ENCODE measurements around the gene STARD13.
"Not testable (repeated sequence)": the region's sequence is repeated elsewhere in the genome, so short reads cannot be mapped to it uniquely, and the experiment has no call there.

The STARD13 gene

DNA sequence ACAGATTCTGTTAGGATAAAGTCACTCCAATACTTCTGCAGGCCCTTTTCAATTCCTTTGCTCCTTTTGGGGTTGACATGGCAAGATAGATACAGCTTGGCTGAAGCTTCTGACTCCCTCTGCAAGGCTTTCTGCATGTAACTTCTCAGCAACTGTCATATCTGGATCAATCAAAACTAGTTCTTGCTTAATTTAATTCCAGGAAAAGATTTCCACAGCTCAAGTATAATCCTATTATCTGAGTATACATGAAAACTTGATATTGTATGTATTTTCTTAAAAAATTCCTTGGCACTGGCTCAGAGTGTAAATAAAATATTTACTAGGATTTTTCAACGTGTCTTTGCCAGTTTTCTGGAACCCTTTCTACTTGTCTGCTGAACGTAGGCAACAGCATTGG, 109.6 kb downstream of the STARD13 start:
- DNase-seq (ENCODE audit: low read depth in 2 of 2): no peak

DNA sequence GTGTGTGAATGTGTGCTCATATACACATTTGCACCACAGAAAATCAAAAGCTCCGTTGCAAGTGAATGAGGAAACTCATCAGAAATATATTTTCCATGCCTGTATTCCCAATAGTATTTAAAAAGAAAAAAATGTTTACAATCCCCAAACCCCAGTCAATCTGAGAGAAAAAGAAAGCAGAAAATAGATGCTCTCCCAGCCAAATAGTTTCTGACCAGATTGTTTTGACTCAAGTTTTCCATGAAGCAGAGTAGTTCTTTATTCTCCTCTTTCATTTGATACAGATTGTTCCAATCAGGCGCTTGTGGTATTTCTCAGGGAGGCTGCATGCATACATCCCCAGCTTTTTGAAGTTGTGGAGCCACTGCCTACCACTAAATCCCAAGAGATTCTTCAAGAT, 110.6 kb downstream of the STARD13 start:
- peak; percentile 77 to 80 for DNase-seq (ENCODE audit: low read depth in 2 of 2)

DNA sequence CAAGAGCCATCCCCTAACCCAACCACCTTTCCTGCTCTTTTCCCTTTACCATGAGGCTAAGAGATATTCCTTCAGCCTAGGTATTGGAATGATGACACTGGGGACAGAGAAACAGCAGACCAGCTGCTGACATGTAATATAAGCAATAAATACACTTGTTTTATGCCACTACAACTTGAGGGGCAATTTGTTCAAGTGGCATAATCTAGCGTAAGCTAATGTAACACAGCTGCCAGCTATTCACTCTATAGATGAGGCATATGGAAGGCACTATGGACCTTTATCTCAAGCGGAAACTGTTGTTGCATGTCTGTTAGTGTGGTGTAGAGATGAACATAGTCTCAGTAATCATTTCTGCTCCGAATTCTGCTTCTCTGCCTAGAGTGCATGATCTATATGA, 111.1 kb downstream of the STARD13 start:
- DNase-seq (ENCODE audit: low read depth in 2 of 2): no peak

DNA sequence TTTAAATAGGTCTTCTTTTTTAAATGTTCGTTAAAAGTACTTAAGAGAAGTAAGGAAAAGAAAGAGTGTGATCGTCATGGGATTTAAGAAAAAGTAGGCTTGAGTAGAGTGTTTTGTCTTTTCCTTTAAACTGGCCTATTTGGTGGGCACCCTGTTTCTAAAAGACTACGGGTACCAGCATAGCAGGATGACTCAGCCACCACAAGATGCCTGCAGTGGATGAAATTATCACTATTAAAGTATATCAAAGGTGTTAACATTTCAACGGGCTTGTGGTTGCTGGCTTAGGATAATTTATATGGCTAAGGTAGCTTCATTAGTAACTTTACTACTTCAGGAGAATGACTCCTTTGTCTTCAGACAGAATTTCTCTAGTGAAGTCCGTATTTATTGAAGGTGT, 112.6 kb downstream of the STARD13 start:
- no peak for DNase-seq (ENCODE audit: low read depth in 2 of 2)

DNA sequence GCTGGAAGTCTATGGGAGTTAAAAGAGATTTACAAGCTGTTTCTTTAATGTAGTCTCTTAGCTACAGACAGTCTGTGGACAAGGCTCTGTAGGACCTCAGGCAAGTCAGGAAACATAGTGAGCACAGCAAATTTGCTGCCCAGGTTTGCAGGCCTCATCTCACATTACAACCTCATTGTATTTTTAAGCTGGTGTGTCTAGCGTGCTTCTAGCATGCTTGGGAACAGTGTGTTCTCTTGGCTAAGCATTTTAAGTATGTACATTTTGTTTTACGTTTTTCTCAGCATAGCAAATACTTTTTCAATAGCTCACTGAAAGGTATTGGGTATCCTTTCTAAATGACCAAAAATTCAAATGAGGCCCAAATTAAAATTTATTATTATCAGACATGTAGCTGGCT, 113.2 kb downstream of the STARD13 start:
- DNase-seq (ENCODE audit: low read depth in 2 of 2): no peak

DNA sequence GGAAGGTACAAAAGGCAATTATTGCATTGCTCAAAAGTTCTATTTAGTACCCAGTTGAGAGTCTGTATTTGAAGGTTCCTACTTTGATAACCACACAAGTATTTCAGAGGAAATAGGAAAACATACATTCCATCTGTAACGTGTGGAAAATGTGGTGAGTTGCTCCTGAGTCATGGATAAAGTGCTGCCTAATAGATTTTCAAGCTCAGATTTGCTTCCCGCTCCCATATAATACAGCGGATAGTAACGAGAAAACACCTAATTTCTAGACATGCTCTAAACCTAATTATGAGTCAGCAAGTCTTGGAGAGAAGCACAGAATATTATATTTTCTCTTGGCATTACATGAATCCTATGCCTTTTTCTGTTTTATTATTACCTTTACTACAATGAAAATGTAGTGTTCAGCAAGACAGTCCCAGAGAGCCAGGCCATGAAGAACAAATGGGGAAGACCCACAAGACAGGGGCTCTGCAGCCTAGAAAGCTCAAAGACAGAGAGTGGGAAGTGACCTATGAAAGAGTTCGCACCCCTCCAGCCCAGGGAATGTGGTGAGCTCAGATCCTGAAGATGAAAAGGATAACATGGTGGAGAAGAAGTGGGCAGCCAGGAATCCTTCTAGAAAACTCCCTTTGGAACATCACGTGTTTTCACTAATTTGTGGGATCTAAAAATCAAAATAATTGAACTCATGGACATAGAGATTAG, 116.1 kb downstream of the STARD13 start:
- peak; percentile 60 to 68 for DNase-seq (ENCODE audit: low read depth in 2 of 2)

DNA sequence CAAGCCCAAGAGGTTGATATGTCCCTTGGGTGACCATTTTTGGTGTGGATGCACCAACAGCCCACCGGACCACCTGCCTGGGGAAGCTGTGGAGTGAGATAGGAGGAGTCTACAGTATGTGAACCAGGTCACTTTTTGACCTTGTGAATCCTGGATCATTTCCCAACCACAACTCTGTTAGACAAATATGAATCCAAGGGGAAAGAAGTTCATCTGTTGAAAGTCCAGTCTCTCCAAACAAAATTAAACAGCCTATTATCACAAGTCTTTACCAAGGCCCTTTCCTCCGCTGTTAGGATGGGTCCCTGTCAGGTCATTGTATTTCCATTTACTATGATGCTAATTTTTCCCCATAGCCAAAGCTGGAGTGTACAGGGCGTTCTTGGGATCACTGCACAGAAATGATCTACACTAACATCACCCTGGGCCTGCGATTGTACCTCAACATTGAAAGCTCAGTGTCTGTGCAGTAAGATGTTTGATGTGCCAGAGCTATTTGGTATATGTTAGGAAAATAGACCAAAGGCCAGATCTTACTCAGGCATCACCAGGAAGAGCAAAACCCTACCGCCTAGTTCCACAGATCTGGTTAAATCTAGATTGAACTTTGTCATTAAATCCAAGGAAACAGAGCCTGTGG, 117.1 kb downstream of the STARD13 start:
- DNase-seq (ENCODE audit: low read depth in 2 of 2): no peak

DNA sequence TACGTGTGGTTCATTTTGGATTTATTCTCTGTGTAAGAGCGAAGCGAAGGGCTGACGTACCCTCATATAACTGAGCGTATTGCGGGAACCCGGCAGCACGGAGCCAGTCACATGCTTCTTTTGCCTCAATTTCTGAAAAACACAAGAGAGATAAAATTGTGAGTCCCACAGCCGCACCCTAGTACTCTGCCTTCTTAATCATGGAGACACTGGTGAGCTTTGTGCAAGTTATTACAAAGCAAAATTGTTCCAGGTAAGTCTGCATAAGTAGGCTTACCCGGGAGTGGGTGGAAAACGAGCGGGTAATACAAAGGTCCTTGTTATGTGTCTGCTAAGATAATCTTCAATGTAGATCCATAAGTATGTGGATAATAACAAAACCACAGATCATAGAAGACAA, 118.1 kb downstream of the STARD13 start:
- DNase-seq (ENCODE audit: low read depth in 2 of 2): no peak

DNA sequence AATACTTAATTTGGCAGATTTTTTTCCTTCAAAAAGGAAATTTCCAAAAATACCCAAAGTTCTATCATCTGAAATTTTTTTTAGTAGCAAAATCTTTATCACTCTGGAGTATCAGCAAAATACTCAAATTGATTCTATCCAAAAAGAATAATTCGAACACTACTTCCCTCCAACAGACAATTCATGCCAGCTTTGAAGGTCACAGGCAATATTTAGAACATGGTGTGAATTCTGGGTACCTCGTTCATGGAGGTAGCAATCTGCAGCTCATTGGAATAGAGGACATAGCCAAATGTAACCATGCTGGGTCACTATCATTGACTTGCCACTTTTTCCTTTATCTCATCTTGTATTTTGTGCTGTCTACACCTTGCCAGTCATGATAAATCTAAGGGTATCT, 119.8 kb downstream of the STARD13 start:
- no peak for DNase-seq (ENCODE audit: low read depth in 2 of 2)

DNA sequence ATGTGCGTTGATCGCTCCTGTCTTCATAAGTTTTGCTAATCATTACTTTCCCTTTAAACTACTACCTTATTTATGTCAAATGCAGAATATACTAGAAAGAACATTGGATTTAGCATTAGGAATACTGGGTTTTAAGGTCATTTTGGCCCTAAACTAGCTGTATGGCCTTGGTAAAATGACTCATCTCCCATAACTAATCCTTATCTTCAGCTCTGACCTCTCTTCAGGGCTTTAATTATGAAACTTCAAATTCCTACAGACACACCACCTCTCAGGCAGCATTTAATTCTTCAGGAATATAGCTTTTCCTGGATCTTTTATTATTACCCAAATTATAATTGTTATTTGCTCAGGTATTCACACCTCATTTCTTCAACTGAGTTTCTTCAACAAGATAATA, 121.2 kb downstream of the STARD13 start:
- no peak for DNase-seq (ENCODE audit: low read depth in 2 of 2)

DNA sequence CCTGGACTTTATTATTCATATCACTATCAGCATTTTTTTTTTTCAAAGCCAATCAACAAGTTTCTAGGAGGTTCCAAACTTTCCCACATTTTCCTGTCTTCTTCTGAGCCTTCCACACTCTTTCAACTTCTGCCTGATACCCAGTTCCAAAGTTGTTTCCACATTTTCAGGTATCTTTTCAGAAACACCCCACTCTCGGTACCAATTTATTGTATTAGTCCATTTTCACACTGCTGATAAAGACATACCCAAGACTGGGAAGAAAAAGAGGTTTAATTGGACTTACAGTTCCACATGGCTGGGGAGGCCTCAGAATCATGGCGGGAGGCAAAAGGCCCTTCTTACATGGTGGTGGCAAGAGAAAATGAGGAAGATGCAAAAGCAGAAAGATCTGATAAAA, 122.8 kb downstream of the STARD13 start:
- DNase-seq (ENCODE audit: low read depth in 2 of 2): not testable (repeated sequence)

DNA sequence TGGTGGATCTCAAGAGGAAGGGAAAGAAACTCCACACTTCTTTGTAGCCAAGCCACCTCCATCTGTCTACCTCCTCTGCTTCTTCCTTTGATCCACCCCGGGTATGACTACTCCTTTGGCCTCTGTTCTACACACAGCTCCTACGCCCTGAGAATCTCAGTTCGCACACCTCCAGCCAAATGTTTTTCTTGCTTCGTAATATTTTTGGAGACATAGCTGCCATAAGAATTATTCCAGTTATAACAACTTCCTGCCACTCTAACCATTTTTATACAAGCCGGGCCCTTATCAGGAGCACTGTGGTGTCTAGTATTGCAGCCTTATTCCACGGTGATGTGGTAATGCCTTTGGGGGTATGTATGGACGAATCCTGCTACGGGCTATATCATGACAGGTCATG, 126.7 kb downstream of the STARD13 start:
- DNase-seq (ENCODE audit: low read depth in 2 of 2): no peak

DNA sequence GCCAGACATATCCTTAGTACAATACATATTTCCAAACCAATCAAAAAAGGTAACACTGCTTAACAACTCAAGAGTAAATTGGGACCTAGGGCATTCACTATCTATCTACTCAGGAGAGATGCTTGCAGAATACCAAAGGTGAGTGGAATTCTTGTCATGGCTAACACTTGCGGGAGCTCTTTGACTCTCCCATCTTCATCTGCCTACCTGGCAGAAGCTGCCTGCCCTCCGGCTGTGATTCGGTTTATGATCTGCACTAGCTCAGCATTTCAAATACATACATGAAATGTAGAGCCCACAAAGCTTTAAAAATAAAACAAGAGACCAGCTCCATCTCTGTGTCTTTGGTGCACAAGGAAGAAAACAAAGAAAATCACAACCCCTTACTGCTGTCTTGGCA, 127.3 kb downstream of the STARD13 start:
- DNase-seq (ENCODE audit: low read depth in 2 of 2): no peak

DNA sequence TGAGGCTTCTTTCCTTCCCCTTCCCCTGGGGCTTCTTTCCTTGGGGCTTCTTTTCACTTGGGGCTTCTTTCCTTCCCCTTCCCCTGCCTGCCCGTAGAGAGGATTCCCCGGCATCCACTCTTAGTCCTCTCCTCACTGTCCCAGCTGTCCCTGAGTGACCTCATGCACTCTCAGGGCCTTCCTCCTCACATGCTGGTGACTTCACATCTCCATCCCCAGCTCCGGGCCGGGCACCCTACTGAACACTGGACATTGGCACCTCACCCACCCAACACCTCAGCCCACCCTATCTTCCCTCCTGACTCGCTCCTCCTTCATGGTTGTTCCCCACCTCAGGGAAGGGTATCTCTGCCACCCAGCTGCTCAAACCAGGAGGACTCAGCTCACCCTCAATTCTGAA, 130.6 kb downstream of the STARD13 start:
- DNase-seq (ENCODE audit: low read depth in 2 of 2): no peak

DNA sequence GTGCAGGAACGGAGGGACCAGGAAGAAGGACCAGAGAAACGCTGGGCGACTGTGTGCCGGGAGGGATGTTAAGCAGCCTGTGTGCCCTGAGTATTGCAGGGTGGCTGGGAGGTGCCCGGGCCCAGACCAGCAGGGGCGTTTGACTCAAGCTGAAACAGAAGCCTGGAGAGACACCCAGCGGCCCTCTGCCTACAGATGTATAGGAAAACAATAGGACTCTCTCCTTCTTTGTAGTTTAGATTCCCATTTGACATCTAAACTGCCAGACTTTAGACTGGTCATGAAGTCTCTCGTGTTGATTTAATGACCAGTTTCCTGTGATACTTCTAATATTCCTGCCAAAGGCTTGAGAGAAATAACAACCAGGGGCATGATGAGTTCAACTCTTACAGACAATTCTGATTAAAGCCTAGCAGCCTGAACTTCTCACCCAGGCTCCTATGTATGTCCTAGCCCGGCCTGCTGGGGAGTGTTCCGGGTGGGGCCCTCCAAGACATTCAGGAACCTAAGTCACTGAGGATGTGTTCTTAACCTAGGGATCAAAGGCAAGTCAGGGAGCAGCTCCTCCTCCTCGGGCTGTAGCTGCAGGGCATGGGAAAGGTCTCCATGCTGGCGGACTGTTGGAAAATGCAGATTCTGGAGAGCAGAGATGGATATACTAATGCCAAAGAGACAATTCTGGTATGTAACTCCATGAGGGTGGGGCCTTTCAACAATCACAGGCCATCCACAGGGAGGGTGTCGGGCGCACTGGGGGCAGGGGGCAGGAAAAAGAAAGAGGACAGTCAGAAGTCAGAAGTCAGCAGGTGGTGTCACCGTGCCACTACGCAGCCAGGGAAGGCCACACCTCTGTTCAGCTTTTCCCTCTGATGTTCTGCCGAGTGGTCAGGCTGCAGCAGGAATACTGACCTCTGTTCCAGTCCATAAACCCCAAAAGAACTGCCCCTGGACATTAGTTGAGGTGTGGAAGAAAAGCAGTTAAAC, 131.8 kb downstream of the STARD13 start:
- DNase-seq (ENCODE audit: low read depth in 2 of 2): no peak

DNA sequence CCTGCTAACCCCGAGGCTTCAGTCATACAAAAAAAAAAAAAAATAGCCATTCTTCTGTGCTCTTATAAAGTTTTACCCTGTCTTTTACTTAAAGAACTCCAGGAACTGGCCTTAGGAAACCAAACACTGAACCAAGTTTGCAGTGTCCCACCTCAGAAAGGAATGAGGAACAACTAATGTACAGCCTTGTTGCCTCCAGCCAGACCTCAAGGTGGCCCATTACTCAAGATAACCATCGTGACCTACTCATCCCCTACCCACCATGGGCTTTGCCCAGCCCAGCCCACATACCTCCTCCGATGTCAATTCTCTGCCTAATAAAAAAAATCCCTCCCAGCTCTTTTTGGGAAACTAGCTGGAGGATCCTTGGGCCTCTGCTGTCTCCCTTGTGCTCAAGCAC, 133.2 kb downstream of the STARD13 start:
- DNase-seq (ENCODE audit: low read depth in 2 of 2): no peak

DNA sequence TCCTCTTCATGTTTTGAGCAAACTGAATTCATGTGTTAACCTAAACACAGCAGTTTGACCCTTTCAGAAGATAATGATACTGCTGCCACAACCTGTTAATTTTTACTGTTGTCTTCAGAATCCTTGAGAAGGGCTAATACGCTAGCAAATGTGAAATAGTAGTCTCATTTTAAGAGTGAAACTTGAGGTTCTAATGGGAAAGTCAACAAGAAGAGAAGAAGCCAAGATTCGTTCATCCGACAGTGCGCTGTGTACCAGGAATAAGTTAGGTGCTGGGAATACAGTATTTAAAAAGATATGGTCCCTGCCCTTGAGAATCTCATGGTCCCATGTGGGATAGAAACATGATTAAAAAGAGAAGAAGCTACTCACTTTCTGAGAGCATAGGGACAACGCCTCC, 134.9 kb downstream of the STARD13 start:
- DNase-seq (ENCODE audit: low read depth in 2 of 2): no peak

DNA sequence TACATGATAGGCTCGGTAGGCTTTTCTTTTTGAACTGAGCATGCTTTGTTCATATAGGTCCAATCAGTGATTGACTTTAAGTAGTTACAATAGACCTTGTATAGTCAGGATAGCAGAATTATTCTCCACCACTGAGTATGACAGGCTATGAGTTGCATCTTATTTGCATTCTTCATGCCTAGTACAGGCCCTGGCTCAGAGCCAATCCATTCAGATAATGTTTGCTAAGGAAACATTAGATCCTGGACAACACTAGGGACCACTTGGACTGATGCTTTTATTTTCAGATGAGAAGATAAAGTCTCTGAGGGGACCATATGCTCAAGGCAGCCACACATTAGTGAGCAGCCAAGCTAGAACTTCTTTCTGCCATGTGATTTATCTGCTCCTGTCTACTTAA, 135.4 kb downstream of the STARD13 start:
- no peak for DNase-seq (ENCODE audit: low read depth in 2 of 2)

DNA sequence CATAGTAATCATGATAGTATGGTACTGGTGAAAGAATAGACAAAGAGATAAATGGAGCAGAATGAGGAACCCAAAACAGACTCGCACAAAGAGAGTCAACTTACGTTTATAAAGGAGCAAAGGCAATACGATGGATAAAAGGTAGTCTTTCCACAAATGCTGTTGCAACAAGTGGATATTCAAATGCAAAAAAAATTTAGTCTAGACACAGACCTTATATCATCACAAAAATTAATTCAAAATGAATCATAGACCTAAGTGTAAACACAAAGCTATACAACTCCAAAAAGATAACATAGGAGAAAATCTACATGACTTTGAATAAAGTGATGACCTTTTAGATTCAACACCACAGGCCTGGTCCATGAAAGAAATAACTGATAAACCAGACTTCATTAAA, 137.7 kb downstream of the STARD13 start:
- no peak for DNase-seq (ENCODE audit: low read depth in 2 of 2)

DNA sequence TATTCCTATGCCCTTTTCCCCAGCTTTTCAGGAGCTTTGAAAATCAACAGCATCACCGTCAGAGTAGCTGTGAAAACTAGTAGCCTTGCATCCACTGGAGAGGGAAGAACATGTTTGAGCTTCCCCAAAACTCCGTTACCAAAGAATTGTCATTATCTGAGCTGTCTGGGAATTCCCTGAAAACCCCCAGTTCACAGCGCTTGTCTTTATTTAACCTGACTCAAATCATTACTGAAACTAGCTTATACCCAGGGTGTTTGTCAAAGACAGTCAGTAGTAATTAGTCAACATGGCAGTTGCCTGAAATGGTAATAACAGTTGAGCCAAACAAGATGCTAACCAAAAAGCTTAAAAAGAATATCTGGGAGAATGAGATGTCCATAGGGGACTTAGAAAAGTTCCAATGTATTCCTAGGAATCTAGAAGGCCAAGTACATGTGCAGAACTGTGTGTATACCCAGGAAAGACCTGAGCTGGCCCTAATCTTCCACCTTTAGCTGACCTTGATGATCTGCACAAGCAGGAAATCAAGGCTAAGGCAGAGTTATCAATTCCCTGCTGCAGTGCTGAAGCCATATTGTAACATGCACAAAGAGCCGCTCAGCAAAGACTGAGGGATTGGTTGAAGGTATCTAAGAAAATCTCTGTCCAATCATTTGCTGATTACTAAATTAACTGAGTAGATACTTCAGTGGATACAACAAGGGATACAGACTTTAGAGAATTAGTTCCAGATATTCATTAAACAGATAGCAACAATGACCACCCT, 138.5 kb downstream of the STARD13 start:
- no peak for DNase-seq (ENCODE audit: low read depth in 2 of 2)

DNA sequence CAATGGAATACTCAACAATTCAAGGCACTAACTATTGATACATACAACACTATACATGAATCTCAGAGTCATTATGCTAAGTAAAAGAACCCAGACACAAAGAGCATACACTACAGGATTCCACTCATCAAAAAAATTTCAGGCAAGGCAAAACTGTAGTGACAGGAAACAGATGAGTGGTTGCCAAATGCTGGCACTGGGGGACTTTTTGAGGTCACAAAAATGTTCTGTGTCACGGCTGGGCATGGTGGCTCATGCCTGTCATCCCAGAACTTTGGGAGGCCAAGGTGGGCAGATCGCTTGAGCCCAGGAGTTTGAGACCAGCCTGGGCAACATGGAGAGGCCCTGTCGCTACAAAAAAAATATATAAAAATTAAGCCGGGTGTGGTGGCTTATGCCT, 139.9 kb downstream of the STARD13 start:
- no peak for DNase-seq (ENCODE audit: low read depth in 2 of 2)

DNA sequence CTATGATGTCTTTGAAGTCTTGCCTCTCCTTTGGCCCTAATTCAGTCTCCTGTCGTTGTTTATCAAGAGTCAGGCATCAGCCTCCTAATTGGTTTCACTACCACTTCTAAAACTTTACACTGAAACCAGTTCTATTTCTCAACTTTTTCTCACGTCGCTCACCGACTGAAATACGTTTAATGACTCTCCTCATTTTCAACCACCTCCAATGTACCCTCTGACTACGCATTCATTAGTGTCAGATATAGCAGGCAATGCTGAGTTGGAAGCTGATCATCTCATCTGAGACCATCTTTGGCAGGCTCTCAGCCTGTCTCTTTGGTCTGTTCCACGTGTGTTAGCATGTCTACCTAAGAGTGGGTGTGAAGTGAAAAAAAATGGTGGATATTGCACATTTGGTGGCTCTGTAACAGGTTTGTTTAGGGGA, 141.2 kb downstream of the STARD13 start:
- no peak for DNase-seq (ENCODE audit: low read depth in 2 of 2)
